ENCODE data around the gene FZR1. TPM values are rescaled to one million over a fixed set of nuclear protein-coding genes. Genes with fewer than 3 reads are reported as not detected.

The FZR1 gene
- total RNA-seq, 2 experiments from 2014 or later, result 61.2 to 65.3 TPM

- no peak for TF ChIP-seq EZH2phosphoT487 (IDR thresholded peaks at IDR 0.05; ENCODE audit: borderline replicate concordance, low read depth, low read length)
- TF ChIP-seq CTCF (conservative IDR thresholded peaks at IDR 0.05; ENCODE audit: low read length), result no peak
- Histone ChIP-seq H3K9me3 (ENCODE audit: low read length) (no peaks in the 10 kb centered on the region), H3K4me1 (ENCODE audit: insufficient read depth, low read length, poor library complexity, severe bottlenecking) (no peaks in the 10 kb centered on the region), H3K9me2 (ENCODE audit: insufficient read depth, low read length) (no peaks in the 10 kb centered on the region), H3K36me3 (ENCODE audit: insufficient read depth, low read length) (peaks cover 64% of the 10 kb centered on the region), H3K27ac (ENCODE audit: low read depth, low read length, poor library complexity, severe bottlenecking) (no peak overlapping the region), H3K79me2 (ENCODE audit: insufficient read depth, low read depth, low read length) (no peaks in the 10 kb centered on the region), H3K4me2 (ENCODE audit: low read length) (no peak overlapping the region), H2AFZ (ENCODE audit: low read length) (no peak overlapping the region), H3K4me3 (ENCODE audit: low read depth, low read length, poor library complexity, severe bottlenecking) (no peak overlapping the region), H4K20me1 (ENCODE audit: insufficient read depth, low read length) (no peaks in the 10 kb centered on the region)
- no TSS peak for BruUV-seq (replicated peaks)
- POLR2A ChIA-PET, result no interaction called here
- no peak for DNase-seq (ENCODE audit: low spot score)
- CTCF ChIA-PET (ENCODE audit: unreplicated experiment), result no interaction called here
- intact Hi-C loops (cut with micrococcal nuclease; ENCODE audit: unreplicated experiment), result no loop called here
These were observed 32.3 kb downstream of the FZR1 start for GRCh38 chr19:3538258-3538929.

GRCh38 chr19:3538965-3539755, 33.0 kb downstream of the FZR1 start, which contains the start of gene TEKTIP1:
TEKTIP1 (plus strand) TSS chr19:3539174; CDS start chr19:3539178, 4 bp downstream.
- Histone ChIP-seq H3K36me3 (ENCODE audit: insufficient read depth, low read length) (peaks cover 63% of the 10 kb centered on the region), H3K4me3 (ENCODE audit: low read depth, low read length, poor library complexity, severe bottlenecking) (no peak within 1 kb of the TSS), H4K20me1 (ENCODE audit: insufficient read depth, low read length) (no peaks in the 10 kb centered on the region), H3K9me2 (ENCODE audit: insufficient read depth, low read length) (no peaks in the 10 kb centered on the region), H3K4me2 (ENCODE audit: low read length) (no peak within 1 kb of the TSS), H3K9me3 (ENCODE audit: low read length) (no peaks in the 10 kb centered on the region), H3K27ac (ENCODE audit: low read depth, low read length, poor library complexity, severe bottlenecking) (no peak within 1 kb of the TSS), H3K4me1 (ENCODE audit: insufficient read depth, low read length, poor library complexity, severe bottlenecking) (no peaks in the 10 kb centered on the region), H3K79me2 (ENCODE audit: insufficient read depth, low read depth, low read length) (no peaks in the 10 kb centered on the region), H2AFZ (ENCODE audit: low read length) (no peak within 1 kb of the TSS)
- intact Hi-C loops (cut with micrococcal nuclease; ENCODE audit: unreplicated experiment), result no loop called here
- CTCF ChIA-PET (ENCODE audit: unreplicated experiment), result no interaction called here
- BruUV-seq (replicated peaks), result no TSS peak
- no peak for DNase-seq (ENCODE audit: low spot score)
- POLR2A ChIA-PET, result interaction anchor here (0.6 kb wide), 1 partner anchor 40 kb away, joined by 3 read pairs; no protein-coding TSS in a partner anchor
- TF ChIP-seq EZH2phosphoT487 (IDR thresholded peaks at IDR 0.05; ENCODE audit: borderline replicate concordance, low read depth, low read length), result no peak
- TF ChIP-seq CTCF (conservative IDR thresholded peaks at IDR 0.05; ENCODE audit: low read length), result no peak

GRCh38 chr19:3539756-3540118, 33.6 kb downstream of the FZR1 start:
- Histone ChIP-seq H3K4me2 (ENCODE audit: low read length) (no peak overlapping the region), H3K79me2 (ENCODE audit: insufficient read depth, low read depth, low read length) (no peaks in the 10 kb centered on the region), H2AFZ (ENCODE audit: low read length) (no peak overlapping the region), H4K20me1 (ENCODE audit: insufficient read depth, low read length) (no peaks in the 10 kb centered on the region), H3K4me1 (ENCODE audit: insufficient read depth, low read length, poor library complexity, severe bottlenecking) (no peaks in the 10 kb centered on the region), H3K36me3 (ENCODE audit: insufficient read depth, low read length) (peaks cover 61% of the 10 kb centered on the region), H3K27ac (ENCODE audit: low read depth, low read length, poor library complexity, severe bottlenecking) (no peak overlapping the region), H3K9me2 (ENCODE audit: insufficient read depth, low read length) (no peaks in the 10 kb centered on the region), H3K4me3 (ENCODE audit: low read depth, low read length, poor library complexity, severe bottlenecking) (no peak overlapping the region), H3K9me3 (ENCODE audit: low read length) (no peaks in the 10 kb centered on the region)
- POLR2A ChIA-PET, result interaction anchor here (0.6 kb wide), 1 partner anchor 39 kb away, joined by 3 read pairs; no protein-coding TSS in a partner anchor
- CTCF ChIA-PET (ENCODE audit: unreplicated experiment), result no interaction called here
- BruUV-seq (replicated peaks), result TSS peak; percentile 64
- no peak for DNase-seq (ENCODE audit: low spot score)
- TF ChIP-seq CTCF (conservative IDR thresholded peaks at IDR 0.05; ENCODE audit: low read length) (no peak), EZH2phosphoT487 (IDR thresholded peaks at IDR 0.05; ENCODE audit: borderline replicate concordance, low read depth, low read length) (no peak)
- intact Hi-C loops (cut with micrococcal nuclease; ENCODE audit: unreplicated experiment), result no loop called here

Measured in OCI-LY7 (cell line).